ENCODE measurements around the gene ZNF74.

ZNF74 gene

GRCh38 chr22:20434264-20434751 is 40.4 kb downstream of the ZNF74 start:
- no peak for DNase-seq

- no peak for DNase-seq
These were observed 40.8 kb downstream of the ZNF74 start for GRCh38 chr22:20434773-20435172.

GRCh38 chr22:20435436-20436306 is 41.7 kb downstream of the ZNF74 start:
- no peak for DNase-seq

GRCh38 chr22:20436307-20436767 is 42.4 kb downstream of the ZNF74 start:
- no peak for DNase-seq

- no peak for DNase-seq
These were observed 43.0 kb downstream of the ZNF74 start for GRCh38 chr22:20436768-20437612.

- no peak for DNase-seq
These were observed 43.9 kb downstream of the ZNF74 start, which contains the start of gene SCARF2 for GRCh38 chr22:20437613-20438426. Gene SCARF2 (minus strand): TSS chr22:20437825. CDS start chr22:20437754, 71 bp downstream.

GRCh38 chr22:20438427-20438677 is 44.4 kb downstream of the ZNF74 start:
- DNase-seq = no peak

- DNase-seq = no peak
These were observed 44.9 kb downstream of the ZNF74 start for GRCh38 chr22:20438678-20439492.

GRCh38 chr22:20439556-20439927 is 45.6 kb downstream of the ZNF74 start:
- DNase-seq = no peak

- no peak for DNase-seq
These were observed 46.1 kb downstream of the ZNF74 start for GRCh38 chr22:20439928-20440575.

- DNase-seq = no peak
These were observed 47.0 kb downstream of the ZNF74 start for GRCh38 chr22:20440637-20441591.

GRCh38 chr22:20441631-20442484 is 47.9 kb downstream of the ZNF74 start:
- DNase-seq = no peak

GRCh38 chr22:20442485-20443284 is 48.7 kb downstream of the ZNF74 start:
- no peak for DNase-seq

GRCh38 chr22:20444325-20444724 is 50.4 kb downstream of the ZNF74 start:
- no peak for DNase-seq

- no peak for DNase-seq
These were observed 52.5 kb downstream of the ZNF74 start for GRCh38 chr22:20446383-20446970.

GRCh38 chr22:20448630-20449029 is 54.7 kb downstream of the ZNF74 start:
- DNase-seq = no peak

- DNase-seq = no peak
These were observed 56.0 kb downstream of the ZNF74 start for GRCh38 chr22:20449819-20450550.
